Activated B cell treated with CpG ODN at 0.5 μM for 24 hours (primary cell): Measurements from ENCODE around the gene BTBD16. TPM values are rescaled to one million over a fixed set of nuclear protein-coding genes. Genes with fewer than 3 reads are reported as not detected.

ENCODE experiments used
- ATAC-seq: fragments of 200-7000 bp; cut with Tn5 transposase; one replicate; pipeline ENCODE4 v1.10.0; 2021; ENCODE audit warnings: low read depth, mild to moderate bottlenecking, moderate library complexity
- CTCF ChIA-PET: fragments of 350-600 bp; sonication (Branson Sonifier 250); formaldehyde crosslinking; loops from one replicate; lab custom pipeline; 2021; ENCODE audit warnings: antibody characterized with exemption; lab: Charles Lee
- POLR2A ChIA-PET: fragments of 350-600 bp; sonication (Branson Sonifier 250); formaldehyde crosslinking; loops from one replicate; lab custom pipeline; 2021; ENCODE audit warnings: antibody characterized with exemption; lab: Charles Lee
- DNase-seq: peaks from one replicate; pipeline ENCODE4 v3.0.0; 2022
- H3K27ac Mint-ChIP-seq: one replicate; pipeline ENCODE4 v1.8.0; 2020; ENCODE audit warnings: mixed read lengths
- H3K27me3 Mint-ChIP-seq: one replicate; pipeline ENCODE4 v1.8.0; 2021; ENCODE audit warnings: mixed read lengths
- H3K36me3 Mint-ChIP-seq: one replicate; pipeline ENCODE4 v1.8.0; 2021; ENCODE audit warnings: low read depth, mixed read lengths
- H3K4me1 Mint-ChIP-seq: one replicate; pipeline ENCODE4 v1.8.0; 2021; ENCODE audit warnings: mixed read lengths
- H3K4me3 Mint-ChIP-seq: one replicate; pipeline ENCODE4 v1.8.0; 2020; ENCODE audit warnings: mild to moderate bottlenecking, mixed read lengths
- H3K9me3 Mint-ChIP-seq: one replicate; pipeline ENCODE4 v1.8.0; 2020; ENCODE audit warnings: mixed read lengths
- intact Hi-C: fragments of 100-400 bp; cut with micrococcal nuclease; formaldehyde crosslinking; loops from one replicate; pipeline ENCODE4 v1.15.1; 2024
- total RNA-seq: library from RNA; stranded (reverse); gene quantifications from 2 replicates; pipeline ENCODE4 v1.2.3, GENCODE V29; 2022
- TF ChIP-seq, protein P1 (sequence below): fragments of 200-600 bp; IDR thresholded peaks from one replicate; pipeline ENCODE4 v1.8.0; 2022; ENCODE audit warnings: antibody characterized with exemption, mild to moderate bottlenecking

Gene BTBD16
- total RNA-seq, 1 donor from 2014 or later: not detected

DNA sequence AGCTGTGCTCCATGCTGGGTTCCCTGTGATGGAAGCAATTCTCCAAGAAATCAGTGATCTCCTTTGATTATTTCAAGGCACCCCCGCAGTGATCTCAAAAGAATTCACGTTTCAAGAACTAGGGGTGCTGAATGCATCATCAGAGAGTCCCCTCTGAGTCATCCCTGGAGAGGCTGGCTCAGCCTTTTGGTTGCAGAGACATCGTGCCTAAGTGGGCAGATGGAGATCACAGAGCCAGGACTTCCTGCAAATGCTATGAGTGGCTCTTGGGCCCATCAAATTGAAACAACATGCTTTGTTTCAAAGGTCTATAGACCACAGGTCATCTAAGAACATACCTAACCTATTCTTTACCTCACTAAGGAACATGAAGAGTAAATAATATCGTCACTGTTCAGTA is 61.9 kb downstream of the BTBD16 start:
- no peaks in the 10 kb centered on the region for H3K36me3 Mint-ChIP-seq
- peaks cover 9% of the 10 kb centered on the region for H3K4me1 Mint-ChIP-seq
- POLR2A ChIA-PET: no interaction called here
- DNase-seq (no peak), ATAC-seq (no peak)
- H3K4me3 Mint-ChIP-seq: no peak overlapping the region
- intact Hi-C loops: no loop called here
- TF ChIP-seq, protein P1, sequence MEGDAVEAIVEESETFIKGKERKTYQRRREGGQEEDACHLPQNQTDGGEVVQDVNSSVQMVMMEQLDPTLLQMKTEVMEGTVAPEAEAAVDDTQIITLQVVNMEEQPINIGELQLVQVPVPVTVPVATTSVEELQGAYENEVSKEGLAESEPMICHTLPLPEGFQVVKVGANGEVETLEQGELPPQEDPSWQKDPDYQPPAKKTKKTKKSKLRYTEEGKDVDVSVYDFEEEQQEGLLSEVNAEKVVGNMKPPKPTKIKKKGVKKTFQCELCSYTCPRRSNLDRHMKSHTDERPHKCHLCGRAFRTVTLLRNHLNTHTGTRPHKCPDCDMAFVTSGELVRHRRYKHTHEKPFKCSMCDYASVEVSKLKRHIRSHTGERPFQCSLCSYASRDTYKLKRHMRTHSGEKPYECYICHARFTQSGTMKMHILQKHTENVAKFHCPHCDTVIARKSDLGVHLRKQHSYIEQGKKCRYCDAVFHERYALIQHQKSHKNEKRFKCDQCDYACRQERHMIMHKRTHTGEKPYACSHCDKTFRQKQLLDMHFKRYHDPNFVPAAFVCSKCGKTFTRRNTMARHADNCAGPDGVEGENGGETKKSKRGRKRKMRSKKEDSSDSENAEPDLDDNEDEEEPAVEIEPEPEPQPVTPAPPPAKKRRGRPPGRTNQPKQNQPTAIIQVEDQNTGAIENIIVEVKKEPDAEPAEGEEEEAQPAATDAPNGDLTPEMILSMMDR: no peak
- CTCF ChIA-PET: interaction anchor here (1.2 kb wide), 1 partner anchor 101 kb away, joined by 3 read pairs; no protein-coding TSS in a partner anchor
- H3K27ac Mint-ChIP-seq: no peak overlapping the region
- no peaks in the 10 kb centered on the region for H3K9me3 Mint-ChIP-seq
- H3K27me3 Mint-ChIP-seq: peaks cover 42% of the 10 kb centered on the region

DNA sequence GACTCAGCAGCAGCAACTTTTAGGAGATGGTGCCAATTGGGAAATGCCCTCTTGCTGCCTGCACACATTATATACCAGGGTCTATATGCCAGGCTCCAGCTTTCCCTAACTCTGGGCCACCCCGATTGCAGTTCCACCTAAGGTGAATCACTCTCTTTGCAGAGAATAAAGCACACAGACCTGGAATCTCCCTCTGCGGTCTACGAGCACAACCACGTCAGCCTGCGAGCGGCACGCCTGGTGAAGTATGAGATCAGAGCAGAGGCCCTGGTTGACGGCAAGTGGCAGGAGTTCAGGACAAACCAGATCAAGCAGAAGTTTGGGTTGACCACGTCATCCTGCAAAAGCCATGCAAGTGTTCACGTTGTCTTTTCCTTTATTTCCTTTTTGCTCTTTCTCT is 65.2 kb downstream of the BTBD16 start:
- Mint-ChIP-seq H3K27ac (no peak overlapping the region), H3K4me3 (no peak overlapping the region), H3K36me3 (no peaks in the 10 kb centered on the region), H3K27me3 (peaks cover 30% of the 10 kb centered on the region), H3K4me1 (no peaks in the 10 kb centered on the region), H3K9me3 (no peaks in the 10 kb centered on the region)
- intact Hi-C loops: no loop called here
- ATAC-seq: no peak
- ChIA-PET CTCF (interaction anchor here (1.4 kb wide), 1 partner anchor 99 kb away, joined by 5 read pairs; no protein-coding TSS in a partner anchor), POLR2A (no interaction called here)
- DNase-seq: no peak
- TF ChIP-seq, protein P1: no peak

DNA sequence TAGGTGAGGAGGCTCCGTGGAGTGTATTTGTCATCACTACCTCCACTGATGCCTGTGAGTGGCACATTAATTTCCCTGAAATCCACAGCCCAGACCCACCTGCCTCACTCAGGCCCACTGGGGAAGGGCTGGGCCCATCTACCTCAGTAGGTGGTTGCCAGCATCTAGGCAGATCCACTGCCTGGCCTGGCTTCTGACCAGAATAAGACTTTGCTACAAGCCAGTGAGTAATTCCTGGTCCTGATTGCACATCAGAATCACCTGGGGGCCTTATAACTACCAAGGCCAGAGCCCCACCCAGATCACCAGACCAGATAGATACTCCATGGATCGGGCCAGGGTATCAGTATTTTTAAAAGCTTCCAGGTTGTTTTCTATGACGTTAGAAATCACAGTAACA is 65.9 kb downstream of the BTBD16 start:
- Mint-ChIP-seq H3K27ac (no peak overlapping the region), H3K4me3 (no peak overlapping the region), H3K9me3 (no peaks in the 10 kb centered on the region), H3K27me3 (peaks cover 25% of the 10 kb centered on the region), H3K4me1 (no peaks in the 10 kb centered on the region), H3K36me3 (no peaks in the 10 kb centered on the region)
- ChIA-PET POLR2A (no interaction called here), CTCF (no interaction called here)
- DNase-seq (no peak), ATAC-seq (no peak)
- TF ChIP-seq, protein P1: no peak
- intact Hi-C loops: no loop called here

DNA sequence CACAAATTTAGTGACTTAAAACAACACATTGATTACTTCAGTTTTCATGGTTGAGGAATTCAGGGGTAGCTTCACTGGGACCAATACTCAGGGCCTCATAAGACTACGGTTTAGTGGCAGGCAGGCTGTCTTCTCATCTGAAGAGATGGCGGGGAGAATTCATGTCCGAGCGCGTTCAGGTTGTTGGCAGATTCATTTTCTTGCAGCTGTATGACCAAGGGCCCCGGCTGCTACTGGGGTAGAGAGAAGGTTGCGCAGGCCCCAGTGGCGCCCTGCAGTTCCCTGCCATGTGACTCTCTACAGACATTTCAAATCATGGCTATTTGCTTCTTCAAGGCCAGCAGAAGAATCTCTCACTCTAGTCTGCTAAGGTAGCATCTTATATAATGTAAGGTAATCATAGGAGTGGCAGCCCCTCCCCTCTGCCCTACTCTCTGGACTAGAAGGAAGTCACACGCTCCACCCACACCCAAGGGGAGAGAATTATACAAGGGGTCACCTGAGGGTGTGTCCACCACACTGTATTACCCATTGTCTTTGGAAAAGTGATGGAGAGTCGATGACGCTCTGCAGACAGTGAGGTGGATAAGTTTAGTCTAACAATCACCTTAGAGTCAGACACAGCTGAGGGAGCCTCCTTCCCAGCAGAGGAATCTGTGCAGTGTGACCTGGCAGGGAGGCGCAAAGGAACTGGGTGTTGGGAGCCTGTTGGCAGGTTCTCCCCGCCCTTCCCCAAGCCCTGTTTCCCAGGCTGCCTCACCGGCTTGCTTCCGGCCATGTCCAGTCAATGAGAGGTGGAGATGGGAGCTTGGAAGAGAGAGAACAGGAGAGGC is 67.7 kb downstream of the BTBD16 start:
- intact Hi-C loops: no loop called here
- H3K36me3 Mint-ChIP-seq: no peaks in the 10 kb centered on the region
- peaks cover 21% of the 10 kb centered on the region for H3K27me3 Mint-ChIP-seq
- TF ChIP-seq, protein P1: no peak
- no peak for DNase-seq
- ChIA-PET CTCF (interaction anchor here (1.4 kb wide), 1 partner anchor 96 kb away, joined by 5 read pairs; no protein-coding TSS in a partner anchor), POLR2A (no interaction called here)
- no peak for ATAC-seq
- H3K4me3 Mint-ChIP-seq: no peak overlapping the region
- no peak overlapping the region for H3K27ac Mint-ChIP-seq
- peaks cover 13% of the 10 kb centered on the region for H3K4me1 Mint-ChIP-seq
- no peaks in the 10 kb centered on the region for H3K9me3 Mint-ChIP-seq

DNA sequence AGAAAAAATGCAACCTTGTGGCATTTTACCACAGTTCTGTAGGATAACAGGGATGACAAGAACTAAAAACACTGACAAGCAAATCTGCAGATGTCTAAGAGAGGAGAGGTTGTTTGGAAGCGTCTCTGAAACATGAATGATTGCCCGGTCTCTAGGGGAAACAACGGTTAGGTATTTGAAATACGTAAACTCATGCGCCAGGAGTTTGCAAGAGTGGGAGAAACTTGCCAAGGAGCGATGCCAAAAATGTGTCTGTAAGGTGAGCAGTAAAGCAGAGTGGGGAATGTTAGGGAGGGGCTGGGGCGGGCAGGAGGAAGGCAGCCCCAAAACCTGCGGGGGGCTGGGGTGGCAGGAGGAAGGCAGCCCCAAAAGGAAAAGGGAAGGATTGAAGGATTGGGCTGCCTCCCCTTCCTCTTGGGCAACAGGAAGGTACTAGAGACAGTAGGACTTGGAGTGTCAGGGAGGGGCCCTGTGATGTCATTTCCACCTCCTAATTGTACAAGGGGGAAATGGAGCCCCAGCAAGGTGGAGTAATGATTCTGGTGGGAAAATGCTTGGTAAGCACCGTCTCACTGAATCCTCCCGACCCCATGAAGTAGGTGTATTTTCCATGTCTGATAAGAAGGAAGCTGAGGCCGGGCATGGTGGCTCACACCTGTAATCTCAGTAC is 70.2 kb downstream of the BTBD16 start:
- DNase-seq (no peak), ATAC-seq (no peak)
- no peaks in the 10 kb centered on the region for H3K9me3 Mint-ChIP-seq
- intact Hi-C loops: no loop called here
- no peaks in the 10 kb centered on the region for H3K36me3 Mint-ChIP-seq
- no peak overlapping the region for H3K27ac Mint-ChIP-seq
- TF ChIP-seq, protein P1: no peak
- POLR2A ChIA-PET: no interaction called here
- H3K4me1 Mint-ChIP-seq: peaks cover 16% of the 10 kb centered on the region
- CTCF ChIA-PET: interaction anchor here (4.2 kb wide), 1 partner anchor 93 kb away, joined by 64 read pairs; no protein-coding TSS in a partner anchor
- no peak overlapping the region for H3K4me3 Mint-ChIP-seq
- peaks cover 23% of the 10 kb centered on the region for H3K27me3 Mint-ChIP-seq
